Measurements from ENCODE around the gene FHDC1. TPM values are rescaled to one million over a fixed set of nuclear protein-coding genes. Genes with fewer than 3 reads are reported as not detected.

Gene FHDC1
- total and polyA plus RNA-seq, 8 donors: 9.0 to 32.9 (median 10.4) TPM

GRCh38 chr4:152937336-152938236 is 1.5 kb downstream of the FHDC1 start:
- Histone ChIP-seq H3K4me1 (peaks cover 0 to 33% of the 10 kb centered on the region in 2 donors), H3K36me3 (no peaks in the 10 kb centered on the region), H3K9me3 (no peaks in the 10 kb centered on the region), H3K27ac (peak overlapping the region; percentile 82), H3K4me3 (peak overlapping the region; percentile 58 to 65), H3K27me3 (peaks cover 5 to 81% of the 10 kb centered on the region in 2 donors)
- intact Hi-C loops (cut with DNase I): no loop called here
- DNase-seq: peak in 3 of 4 donors; percentile 39 to 84 (median 42)
- peak; percentile 55 for ATAC-seq
- TF ChIP-seq, protein P1, sequence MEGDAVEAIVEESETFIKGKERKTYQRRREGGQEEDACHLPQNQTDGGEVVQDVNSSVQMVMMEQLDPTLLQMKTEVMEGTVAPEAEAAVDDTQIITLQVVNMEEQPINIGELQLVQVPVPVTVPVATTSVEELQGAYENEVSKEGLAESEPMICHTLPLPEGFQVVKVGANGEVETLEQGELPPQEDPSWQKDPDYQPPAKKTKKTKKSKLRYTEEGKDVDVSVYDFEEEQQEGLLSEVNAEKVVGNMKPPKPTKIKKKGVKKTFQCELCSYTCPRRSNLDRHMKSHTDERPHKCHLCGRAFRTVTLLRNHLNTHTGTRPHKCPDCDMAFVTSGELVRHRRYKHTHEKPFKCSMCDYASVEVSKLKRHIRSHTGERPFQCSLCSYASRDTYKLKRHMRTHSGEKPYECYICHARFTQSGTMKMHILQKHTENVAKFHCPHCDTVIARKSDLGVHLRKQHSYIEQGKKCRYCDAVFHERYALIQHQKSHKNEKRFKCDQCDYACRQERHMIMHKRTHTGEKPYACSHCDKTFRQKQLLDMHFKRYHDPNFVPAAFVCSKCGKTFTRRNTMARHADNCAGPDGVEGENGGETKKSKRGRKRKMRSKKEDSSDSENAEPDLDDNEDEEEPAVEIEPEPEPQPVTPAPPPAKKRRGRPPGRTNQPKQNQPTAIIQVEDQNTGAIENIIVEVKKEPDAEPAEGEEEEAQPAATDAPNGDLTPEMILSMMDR (IDR thresholded peaks at IDR 0.05): no peak

DNA sequence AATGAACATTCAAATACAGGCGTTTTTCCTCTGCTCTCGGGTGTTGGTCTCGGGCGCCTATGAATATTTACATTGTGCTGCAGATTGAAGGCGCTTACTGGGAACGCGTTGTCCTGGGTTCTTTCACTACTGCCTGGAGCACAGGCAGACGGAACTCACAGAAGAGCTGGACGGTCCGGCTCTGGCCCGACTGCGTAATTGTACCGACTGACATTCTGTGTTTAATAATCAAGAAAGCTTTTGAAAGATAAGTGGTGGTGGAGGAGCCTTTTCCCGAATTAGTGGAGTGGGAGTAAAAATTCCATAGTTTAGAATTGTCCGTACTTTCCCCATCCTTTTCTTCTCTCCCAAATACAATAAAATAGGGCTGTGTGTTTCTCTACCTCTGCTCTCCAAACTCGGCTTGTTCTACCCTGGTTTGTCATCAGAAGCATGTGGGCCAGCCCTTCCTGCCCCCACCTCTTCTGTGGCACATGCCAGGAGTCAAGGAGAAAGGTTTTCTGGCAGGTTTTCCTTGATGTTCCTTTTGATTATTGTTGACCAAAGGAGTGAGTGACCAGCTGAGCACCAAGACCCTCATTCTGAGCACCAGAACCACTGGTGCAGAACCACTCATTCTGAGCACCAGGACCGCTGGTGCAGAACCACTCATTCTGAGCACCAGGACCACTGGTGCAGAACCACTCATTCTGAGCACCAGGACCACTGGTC is 2.3 kb downstream of the FHDC1 start:
- no peaks in the 10 kb centered on the region for H3K9me3 ChIP-seq
- TF ChIP-seq, protein P1 (IDR thresholded peaks at IDR 0.05): no peak
- peaks cover 0 to 2% of the 10 kb centered on the region in 2 donors for H3K36me3 ChIP-seq
- ATAC-seq (peak; percentile 15), DNase-seq (peak in 1 of 4 donors; percentile 41)
- intact Hi-C loops (cut with DNase I): no loop called here
- H3K4me3 ChIP-seq: peak overlapping the region; percentile 58 to 65
- H3K4me1 ChIP-seq: peaks cover 0 to 33% of the 10 kb centered on the region in 2 donors
- peaks cover 5 to 77% of the 10 kb centered on the region in 2 donors for H3K27me3 ChIP-seq
- peak overlapping the region; percentile 23 to 82 for H3K27ac ChIP-seq

DNA sequence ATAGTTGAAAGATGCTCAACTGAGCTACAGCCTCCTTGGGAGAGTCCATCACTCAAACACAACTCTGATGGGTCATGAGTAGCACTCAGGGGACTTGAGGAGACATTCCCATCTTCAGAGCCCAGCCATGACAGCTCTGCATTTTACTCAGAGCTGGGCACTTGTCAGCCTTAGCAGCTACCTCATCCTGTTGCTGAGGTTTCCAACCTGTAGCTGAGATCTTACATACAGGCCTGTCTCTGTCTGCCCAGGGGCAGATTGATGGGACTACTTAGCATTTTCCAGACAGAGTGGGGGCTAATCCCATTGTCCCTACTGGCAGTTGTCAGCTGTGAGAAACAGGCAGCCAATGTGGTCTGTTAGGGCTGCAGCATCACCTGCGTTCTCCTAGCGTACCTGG is 3.5 kb downstream of the FHDC1 start:
- Histone ChIP-seq H3K27ac (no peak overlapping the region), H3K4me3 (no peak overlapping the region), H3K36me3 (peaks cover 0 to 9% of the 10 kb centered on the region in 2 donors), H3K9me3 (no peaks in the 10 kb centered on the region), H3K4me1 (peaks cover 3 to 33% of the 10 kb centered on the region in 2 donors), H3K27me3 (peaks cover 5 to 65% of the 10 kb centered on the region in 2 donors)
- ATAC-seq: no peak
- DNase-seq: no peak
- TF ChIP-seq, protein P1 (IDR thresholded peaks at IDR 0.05): no peak
- intact Hi-C loops (cut with DNase I): no loop called here

- DNase-seq (no peak), ATAC-seq (no peak)
- no peak overlapping the region for H3K27ac ChIP-seq
- intact Hi-C loops (cut with DNase I): no loop called here
- peaks cover 3 to 30% of the 10 kb centered on the region in 2 donors for H3K4me1 ChIP-seq
- H3K36me3 ChIP-seq: peaks cover 0 to 9% of the 10 kb centered on the region in 2 donors
- no peak overlapping the region for H3K4me3 ChIP-seq
- peaks cover 5 to 57% of the 10 kb centered on the region in 2 donors for H3K27me3 ChIP-seq
- TF ChIP-seq, protein P1 (IDR thresholded peaks at IDR 0.05): no peak
- no peaks in the 10 kb centered on the region for H3K9me3 ChIP-seq
Measured at GRCh38 chr4:152940461-152940860, 4.3 kb downstream of the FHDC1 start.

GRCh38 chr4:152941411-152941810 is 5.3 kb downstream of the FHDC1 start:
- no peak for DNase-seq
- H3K36me3 ChIP-seq: peaks cover 0 to 9% of the 10 kb centered on the region in 2 donors
- ATAC-seq: no peak
- TF ChIP-seq, protein P1 (IDR thresholded peaks at IDR 0.05): no peak
- H3K27me3 ChIP-seq: peaks cover 0 to 47% of the 10 kb centered on the region in 2 donors
- H3K9me3 ChIP-seq: no peaks in the 10 kb centered on the region
- no peak overlapping the region for H3K27ac ChIP-seq
- H3K4me1 ChIP-seq: peaks cover 3 to 20% of the 10 kb centered on the region in 2 donors
- no peak overlapping the region for H3K4me3 ChIP-seq
- intact Hi-C loops (cut with DNase I): no loop called here

Measured in left lung (tissue), 10 donors.